Activated T-helper 1 cell treated with anti-CD3 and anti-CD28 coated beads, Interleukin-12 subunit alpha, Interleukin-12 subunit beta, Interleukin-2, Interleukin-4 antibody, amounts not matched to agents 30 ng/mL and 10 ng/mL and 1 ng/mL, durations not matched to agents 14 hours and 24 hours and 36 hours (primary cell): ENCODE results near the gene DNER. TPM values are rescaled to one million over a fixed set of nuclear protein-coding genes. Genes with fewer than 3 reads are reported as not detected.
"Not testable (repeated sequence)": the region's sequence is repeated elsewhere in the genome, so short reads cannot be mapped to it uniquely, and the experiment has no call there.

Experiments
- DNase-seq: peaks from one replicate; pipeline ENCODE4 v3.0.0; 2021; ENCODE audit warnings: low spot score
- H3K27ac Mint-ChIP-seq: one replicate; pipeline ENCODE4 v1.8.0; 2021; ENCODE audit warnings: mild to moderate bottlenecking, mixed read lengths
- H3K27me3 Mint-ChIP-seq: one replicate; pipeline ENCODE4 v1.8.0; 2022; ENCODE audit warnings: mild to moderate bottlenecking, moderate library complexity, mixed read lengths; ENCODE audit not compliant: insufficient read depth
- H3K36me3 Mint-ChIP-seq: one replicate; pipeline ENCODE4 v1.8.0; 2021; ENCODE audit warnings: low read depth, mixed read lengths
- H3K4me1 Mint-ChIP-seq: one replicate; pipeline ENCODE4 v1.8.0; 2021; ENCODE audit warnings: low read depth, mixed read lengths
- H3K4me3 Mint-ChIP-seq: one replicate; pipeline ENCODE4 v1.8.0; 2021; ENCODE audit warnings: mild to moderate bottlenecking, moderate library complexity, mixed read lengths
- H3K9me3 Mint-ChIP-seq: one replicate; pipeline ENCODE4 v1.8.0; 2021; ENCODE audit warnings: mixed read lengths
- intact Hi-C: fragments of 100-400 bp; cut with micrococcal nuclease; formaldehyde crosslinking; loops from one replicate; pipeline ENCODE4 v1.15.1; 2024
- total RNA-seq: library from RNA; stranded (reverse); gene quantifications from 2 replicates; pipeline ENCODE4 v1.2.3, GENCODE V29; 2022

Gene DNER, protein sequence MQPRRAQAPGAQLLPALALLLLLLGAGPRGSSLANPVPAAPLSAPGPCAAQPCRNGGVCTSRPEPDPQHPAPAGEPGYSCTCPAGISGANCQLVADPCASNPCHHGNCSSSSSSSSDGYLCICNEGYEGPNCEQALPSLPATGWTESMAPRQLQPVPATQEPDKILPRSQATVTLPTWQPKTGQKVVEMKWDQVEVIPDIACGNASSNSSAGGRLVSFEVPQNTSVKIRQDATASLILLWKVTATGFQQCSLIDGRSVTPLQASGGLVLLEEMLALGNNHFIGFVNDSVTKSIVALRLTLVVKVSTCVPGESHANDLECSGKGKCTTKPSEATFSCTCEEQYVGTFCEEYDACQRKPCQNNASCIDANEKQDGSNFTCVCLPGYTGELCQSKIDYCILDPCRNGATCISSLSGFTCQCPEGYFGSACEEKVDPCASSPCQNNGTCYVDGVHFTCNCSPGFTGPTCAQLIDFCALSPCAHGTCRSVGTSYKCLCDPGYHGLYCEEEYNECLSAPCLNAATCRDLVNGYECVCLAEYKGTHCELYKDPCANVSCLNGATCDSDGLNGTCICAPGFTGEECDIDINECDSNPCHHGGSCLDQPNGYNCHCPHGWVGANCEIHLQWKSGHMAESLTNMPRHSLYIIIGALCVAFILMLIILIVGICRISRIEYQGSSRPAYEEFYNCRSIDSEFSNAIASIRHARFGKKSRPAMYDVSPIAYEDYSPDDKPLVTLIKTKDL
- not detected in 2 replicates for total RNA-seq

DNA sequence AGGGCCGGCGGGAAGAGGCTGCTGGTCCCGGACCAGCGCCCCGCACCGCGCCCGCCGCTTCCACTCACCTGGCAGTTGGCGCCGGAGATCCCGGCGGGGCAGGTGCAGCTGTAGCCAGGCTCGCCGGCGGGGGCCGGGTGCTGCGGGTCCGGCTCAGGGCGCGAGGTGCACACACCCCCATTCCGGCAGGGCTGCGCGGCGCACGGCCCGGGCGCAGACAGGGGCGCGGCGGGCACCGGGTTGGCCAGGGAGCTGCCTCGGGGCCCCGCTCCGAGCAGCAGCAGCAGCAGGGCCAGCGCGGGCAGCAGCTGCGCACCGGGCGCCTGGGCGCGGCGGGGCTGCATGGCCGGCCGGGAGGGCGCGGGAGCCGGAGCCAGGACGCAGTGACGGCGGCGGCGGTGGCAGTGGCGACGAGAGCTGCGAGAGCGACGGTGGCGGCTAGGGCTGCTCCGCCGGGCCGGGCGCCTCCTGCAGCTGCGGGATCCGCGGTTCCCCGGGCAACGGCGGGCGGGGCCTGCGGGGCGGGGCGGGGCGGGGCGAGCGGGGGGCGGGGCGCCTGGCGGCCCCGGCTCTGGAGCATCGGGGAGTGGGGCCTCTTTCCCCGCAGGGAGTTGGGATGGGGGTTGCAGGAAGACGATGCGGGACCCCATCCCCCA, at the start of gene DNER:
DNER (minus strand) TSS at position 476 of the 656 bp plus-strand sequence; CDS start at position 344, 132 bp downstream.
- H3K36me3 Mint-ChIP-seq: no peaks in the 10 kb centered on the region
- no peak within 1 kb of the TSS for H3K27ac Mint-ChIP-seq
- no peaks in the 10 kb centered on the region for H3K4me1 Mint-ChIP-seq
- DNase-seq: peak; percentile 30
- intact Hi-C loops: loop anchor here (5.0 to 10.0 kb wide), 2 partner anchors 108 to 1829 kb away; no protein-coding TSS in a partner anchor
- peak within 1 kb of the TSS; percentile 45 for H3K4me3 Mint-ChIP-seq
- H3K9me3 Mint-ChIP-seq: no peaks in the 10 kb centered on the region
- peaks cover 60% of the 10 kb centered on the region for H3K27me3 Mint-ChIP-seq

DNA sequence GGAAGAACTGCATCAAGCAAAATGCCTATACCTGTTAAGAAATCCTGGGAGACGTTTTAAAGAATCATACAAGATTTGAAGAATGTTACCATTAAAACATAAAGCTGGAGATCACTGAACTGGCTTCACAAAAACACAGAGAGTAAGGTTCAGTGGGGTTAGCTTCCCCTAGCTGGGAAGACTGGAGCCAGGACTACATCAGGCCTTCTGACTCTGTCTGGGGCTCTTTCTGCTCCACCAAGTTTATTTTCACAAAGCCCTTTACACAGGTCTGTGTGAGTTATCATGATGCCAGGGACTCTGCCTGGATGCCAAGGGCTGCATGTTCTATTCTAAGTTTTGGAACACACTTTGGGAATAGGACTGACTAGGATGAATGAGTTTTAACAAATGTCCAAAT, 47.3 kb upstream of the DNER start:
- no peaks in the 10 kb centered on the region for H3K27me3 Mint-ChIP-seq

DNA sequence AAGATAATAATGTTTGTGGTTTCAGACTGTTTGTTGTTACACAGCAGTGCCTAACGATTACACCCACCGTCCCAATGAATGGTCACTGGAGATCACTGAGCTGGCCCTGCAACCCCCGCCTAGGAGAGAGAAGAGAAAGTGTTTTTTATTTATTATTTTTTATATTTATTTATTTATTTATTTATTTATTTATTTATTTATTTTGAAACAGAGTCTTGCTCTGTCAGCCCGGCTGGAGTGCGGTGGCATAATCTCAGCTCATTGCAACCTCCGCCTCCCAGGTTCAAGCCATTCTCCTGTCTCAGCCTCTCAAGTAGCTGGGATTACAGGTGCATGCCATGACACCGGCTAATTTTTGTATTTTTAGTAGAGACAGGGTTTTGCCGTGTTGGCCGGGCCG, 43.1 kb upstream of the DNER start:
- H3K9me3 Mint-ChIP-seq, H3K27ac Mint-ChIP-seq, intact Hi-C loops, H3K36me3 Mint-ChIP-seq, DNase-seq, H3K4me3 Mint-ChIP-seq, H3K4me1 Mint-ChIP-seq, H3K27me3 Mint-ChIP-seq: not testable (repeated sequence)

More for the DNA sequence above, 47.3 kb upstream of the DNER start:
- no peak for DNase-seq
- Mint-ChIP-seq H3K4me1 (no peaks in the 10 kb centered on the region), H3K36me3 (peaks cover 17% of the 10 kb centered on the region), H3K4me3 (no peak overlapping the region), H3K27ac (no peak overlapping the region), H3K9me3 (no peaks in the 10 kb centered on the region)
- intact Hi-C loops: no loop called here

DNA sequence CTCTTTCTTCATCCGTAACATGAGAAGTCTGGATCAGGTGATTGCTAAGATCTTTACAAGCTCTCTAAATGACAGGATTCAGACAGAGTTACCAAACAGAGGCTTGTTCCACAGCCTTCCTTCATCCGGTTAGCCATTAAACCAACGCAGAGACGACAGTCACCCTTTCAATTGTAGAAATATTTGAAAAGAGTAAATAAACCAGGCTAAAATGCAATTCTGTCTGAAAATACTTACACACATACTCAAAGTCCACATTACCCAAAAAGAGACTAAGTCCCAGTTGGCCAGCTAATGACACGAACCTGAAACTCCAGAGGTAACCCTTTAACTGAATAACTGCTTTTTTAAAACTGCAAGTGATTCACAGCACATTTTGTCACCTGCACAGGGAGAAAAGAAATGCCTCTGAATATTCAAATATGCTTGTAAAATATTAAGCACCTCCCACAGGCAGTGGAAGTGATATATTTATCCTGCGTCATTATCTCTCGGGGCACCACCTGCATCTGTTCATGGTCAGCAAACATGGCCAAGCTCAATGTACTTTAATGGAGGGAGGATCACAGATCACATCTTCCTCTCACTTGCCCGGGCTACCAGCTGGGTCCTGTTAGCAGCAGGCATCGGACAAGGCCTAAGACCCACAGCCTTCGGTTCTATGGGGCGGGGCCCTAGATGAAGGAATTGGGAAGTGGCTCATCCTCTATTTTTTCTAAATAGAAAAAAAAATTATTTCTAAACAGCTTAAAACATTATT, 38.8 kb upstream of the DNER start:
- DNase-seq: no peak
- H3K4me3 Mint-ChIP-seq: no peak overlapping the region
- no peaks in the 10 kb centered on the region for H3K4me1 Mint-ChIP-seq
- H3K9me3 Mint-ChIP-seq: no peaks in the 10 kb centered on the region
- intact Hi-C loops: no loop called here
- H3K27me3 Mint-ChIP-seq: no peaks in the 10 kb centered on the region
- no peaks in the 10 kb centered on the region for H3K36me3 Mint-ChIP-seq
- no peak overlapping the region for H3K27ac Mint-ChIP-seq

DNA sequence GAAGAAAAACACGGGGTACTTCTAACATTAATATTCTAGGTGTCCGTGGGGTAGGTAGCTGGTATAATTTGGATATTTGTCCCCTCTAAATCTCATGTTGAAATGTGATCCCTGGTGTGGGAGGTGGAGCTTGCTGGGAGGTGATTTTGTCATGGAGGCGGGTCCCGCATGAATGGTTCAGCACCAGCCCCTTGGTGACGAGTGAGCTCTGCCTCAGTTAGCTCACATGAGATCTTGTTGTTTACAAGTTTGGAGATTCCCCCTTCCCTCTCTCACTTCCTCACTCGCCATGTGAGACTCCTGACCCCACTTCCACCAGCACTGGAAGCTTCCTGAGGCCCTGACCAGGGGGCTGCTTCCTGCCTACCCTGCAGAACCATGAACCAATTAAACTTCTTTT, 35.4 kb upstream of the DNER start:
- no peak for DNase-seq
- H3K36me3 Mint-ChIP-seq: no peaks in the 10 kb centered on the region

DNA sequence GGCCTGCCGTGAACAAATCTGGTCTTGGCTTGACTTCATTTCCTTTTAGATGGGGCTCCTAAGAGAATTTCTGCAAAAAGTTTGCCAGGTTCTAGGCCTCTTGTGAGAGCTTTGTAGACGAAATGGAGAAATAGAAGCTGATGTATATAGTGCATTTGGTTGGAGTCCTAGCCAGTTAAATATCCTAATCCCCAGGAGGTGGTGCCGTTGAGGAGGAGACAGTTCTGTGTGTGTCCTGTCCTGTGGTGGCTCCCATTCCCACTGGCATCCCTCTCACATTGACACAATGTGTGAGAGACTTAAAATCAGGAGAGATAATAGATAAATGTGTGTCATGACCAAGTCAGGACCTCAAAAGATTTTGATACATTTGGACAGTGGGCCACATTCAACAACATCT, 34.6 kb upstream of the DNER start:
- intact Hi-C loops: no loop called here
- H3K4me3 Mint-ChIP-seq: no peak overlapping the region
- H3K4me1 Mint-ChIP-seq: no peaks in the 10 kb centered on the region
- H3K27ac Mint-ChIP-seq: no peak overlapping the region
- H3K9me3 Mint-ChIP-seq: no peaks in the 10 kb centered on the region
- H3K36me3 Mint-ChIP-seq: no peaks in the 10 kb centered on the region
- DNase-seq: no peak
- peaks cover 3% of the 10 kb centered on the region for H3K27me3 Mint-ChIP-seq

More for the DNA sequence above, 35.4 kb upstream of the DNER start:
- no peaks in the 10 kb centered on the region for H3K4me1 Mint-ChIP-seq
- no peak overlapping the region for H3K4me3 Mint-ChIP-seq
- H3K27ac Mint-ChIP-seq: no peak overlapping the region
- peaks cover 2% of the 10 kb centered on the region for H3K27me3 Mint-ChIP-seq
- no peaks in the 10 kb centered on the region for H3K9me3 Mint-ChIP-seq
- intact Hi-C loops: no loop called here

DNA sequence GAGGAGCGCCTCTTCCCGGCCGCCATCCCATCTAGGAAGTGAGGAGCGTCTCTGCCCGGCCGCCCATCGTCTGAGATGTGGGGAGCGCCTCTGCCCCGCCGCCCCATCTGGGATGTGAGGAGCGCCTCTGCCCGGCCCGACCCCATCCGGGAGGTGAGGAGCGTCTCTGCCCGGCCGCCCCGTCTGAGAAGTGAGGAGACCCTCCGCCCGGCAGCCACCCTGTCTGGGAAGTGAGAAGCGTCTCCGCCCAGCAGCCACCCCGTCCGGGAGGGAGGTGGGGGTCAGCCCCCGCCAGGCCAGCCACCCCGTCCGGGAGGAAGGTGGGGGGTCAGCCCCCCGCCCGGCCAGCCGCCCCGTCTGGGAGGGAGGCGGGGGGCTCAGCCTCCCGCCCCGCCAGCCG, 28.3 kb upstream of the DNER start:
- H3K4me1 Mint-ChIP-seq, H3K27me3 Mint-ChIP-seq, DNase-seq, H3K27ac Mint-ChIP-seq, intact Hi-C loops, H3K4me3 Mint-ChIP-seq, H3K36me3 Mint-ChIP-seq: not testable (repeated sequence)
- peaks cover 15% of the 10 kb centered on the region for H3K9me3 Mint-ChIP-seq

DNA sequence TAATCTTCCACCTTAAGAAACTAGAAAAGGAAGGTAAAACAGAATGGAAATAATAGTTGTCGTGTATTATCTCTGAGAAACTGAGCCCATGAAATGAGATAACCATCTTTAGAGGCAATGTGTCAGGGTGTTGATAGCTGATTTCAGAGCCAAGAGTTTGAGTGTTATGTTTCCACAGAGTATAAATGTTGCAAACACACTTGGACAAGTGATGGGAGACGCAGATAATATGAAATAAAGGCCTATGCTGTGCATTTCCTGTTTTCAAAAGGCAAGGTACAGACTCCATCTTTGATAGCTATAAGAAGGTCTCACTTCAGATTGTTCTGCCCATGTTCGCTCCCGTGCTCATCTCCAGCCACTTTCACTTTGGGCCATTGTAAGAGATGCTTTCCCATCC, 25.9 kb upstream of the DNER start:
- Mint-ChIP-seq H3K27me3 (peaks cover 5% of the 10 kb centered on the region), H3K27ac (no peak overlapping the region), H3K36me3 (peaks cover 2% of the 10 kb centered on the region), H3K4me1 (no peaks in the 10 kb centered on the region), H3K4me3 (no peak overlapping the region), H3K9me3 (peaks cover 26% of the 10 kb centered on the region)
- no peak for DNase-seq
- intact Hi-C loops: no loop called here

DNA sequence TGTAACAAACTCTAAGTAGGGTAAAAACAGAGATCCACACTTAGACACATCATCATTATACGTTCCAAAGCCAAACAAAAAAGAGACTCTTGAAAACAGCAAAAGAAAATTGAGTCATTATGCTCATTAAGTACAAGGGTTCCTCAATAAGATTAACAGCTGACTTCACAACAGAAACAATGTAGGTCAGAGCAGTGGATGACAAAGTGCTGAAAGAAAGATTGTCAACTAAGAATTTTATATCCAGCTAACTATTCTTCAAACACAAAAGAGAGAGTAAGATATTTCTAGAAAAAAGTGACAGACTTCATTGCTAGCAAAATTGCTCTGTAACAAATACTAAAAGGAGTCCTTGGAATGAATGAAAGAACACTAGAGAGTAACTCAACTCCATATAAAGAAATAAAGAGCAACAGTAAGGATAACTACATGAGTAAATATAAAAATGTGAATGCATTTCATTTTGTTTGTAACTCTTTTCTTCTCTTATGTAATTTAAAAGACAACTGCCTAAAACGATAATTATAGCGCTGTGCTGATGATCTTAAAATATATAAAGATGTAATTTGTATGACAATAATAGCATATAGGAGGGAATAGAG, 23.8 kb upstream of the DNER start:
- intact Hi-C loops: no loop called here
- peaks cover 12% of the 10 kb centered on the region for H3K4me1 Mint-ChIP-seq
- DNase-seq: no peak

DNA sequence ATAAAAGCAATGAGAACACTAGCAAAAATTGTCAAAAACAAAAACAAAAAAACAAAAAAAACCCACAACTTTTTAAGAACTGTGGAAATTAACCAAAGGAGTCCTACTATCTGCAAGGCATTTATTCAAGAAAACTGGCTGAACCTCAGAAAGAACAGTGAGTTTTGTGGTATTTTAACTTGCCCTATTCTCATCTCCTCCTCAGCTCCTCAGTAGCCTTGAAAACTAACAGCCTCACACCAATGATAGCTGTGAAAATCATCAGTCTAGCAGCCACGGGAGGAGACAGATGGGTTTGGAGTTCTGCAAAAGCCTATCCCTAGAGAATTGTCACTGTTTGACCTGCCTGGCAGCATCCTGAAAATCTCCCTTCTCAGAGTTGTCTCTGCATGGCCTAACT, 20.1 kb upstream of the DNER start:
- intact Hi-C loops: no loop called here
- Mint-ChIP-seq H3K36me3 (peaks cover 2% of the 10 kb centered on the region), H3K4me3 (no peak overlapping the region), H3K27me3 (peaks cover 2% of the 10 kb centered on the region), H3K9me3 (peaks cover 26% of the 10 kb centered on the region), H3K27ac (no peak overlapping the region), H3K4me1 (peaks cover 15% of the 10 kb centered on the region)
- DNase-seq: no peak

More for the DNA sequence above, 23.8 kb upstream of the DNER start:
- peaks cover 26% of the 10 kb centered on the region for H3K9me3 Mint-ChIP-seq
- H3K27me3 Mint-ChIP-seq: peaks cover 2% of the 10 kb centered on the region
- H3K27ac Mint-ChIP-seq: no peak overlapping the region
- H3K4me3 Mint-ChIP-seq: no peak overlapping the region
- peaks cover 2% of the 10 kb centered on the region for H3K36me3 Mint-ChIP-seq

DNA sequence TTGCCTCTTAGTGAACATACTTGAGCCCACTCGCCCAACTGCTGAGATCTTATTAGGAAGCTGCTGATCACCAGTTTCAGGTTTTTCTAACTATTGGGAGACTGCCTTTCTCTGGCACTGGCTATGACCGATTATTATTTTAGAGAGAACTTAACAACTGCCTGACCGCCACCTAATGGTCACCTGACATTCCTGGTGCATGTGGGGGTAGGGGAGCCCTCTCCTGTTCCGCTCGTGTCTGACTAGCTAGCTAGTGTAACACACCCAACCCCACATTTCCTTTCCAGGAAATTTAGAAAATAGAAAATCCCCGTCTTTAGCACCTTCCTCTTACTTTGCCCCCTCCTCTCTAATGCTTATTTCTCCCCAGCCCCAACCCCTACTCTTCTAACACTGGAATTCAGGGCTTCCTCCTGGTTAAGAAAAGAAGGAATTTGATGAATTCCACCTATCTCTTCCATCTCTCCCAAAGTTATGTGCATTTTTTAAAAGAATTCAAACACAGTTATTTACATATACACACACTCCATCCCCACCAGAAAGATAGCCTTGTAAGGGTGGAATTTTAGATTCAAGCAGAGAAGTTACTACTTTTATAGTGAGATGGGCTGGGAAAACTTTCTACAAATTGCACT, 19.4 kb upstream of the DNER start:
- peaks cover 21% of the 10 kb centered on the region for H3K9me3 Mint-ChIP-seq
- H3K27ac Mint-ChIP-seq: no peak overlapping the region
- H3K4me3 Mint-ChIP-seq: no peak overlapping the region
- DNase-seq: no peak
- H3K4me1 Mint-ChIP-seq: peaks cover 15% of the 10 kb centered on the region
- H3K36me3 Mint-ChIP-seq: peaks cover 2% of the 10 kb centered on the region
- H3K27me3 Mint-ChIP-seq: peaks cover 2% of the 10 kb centered on the region
- intact Hi-C loops: no loop called here

DNA sequence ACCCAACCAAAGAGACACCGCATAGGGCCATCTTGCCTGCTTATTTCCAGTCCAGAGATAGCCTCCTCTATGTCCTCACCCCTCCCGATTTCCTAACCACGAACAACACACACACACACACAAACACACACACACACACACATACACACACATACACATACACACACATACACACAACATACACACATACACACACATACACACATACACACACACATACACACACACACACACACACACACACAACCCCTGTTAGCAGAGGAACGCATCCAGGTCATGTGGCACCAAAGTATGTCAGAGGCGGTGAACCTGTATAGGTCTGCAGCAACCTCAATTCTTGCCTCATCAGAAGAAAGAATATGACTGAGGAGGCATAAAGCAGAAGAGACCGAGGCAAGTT, 18.5 kb upstream of the DNER start:
- no peaks in the 10 kb centered on the region for H3K27me3 Mint-ChIP-seq
- peaks cover 2% of the 10 kb centered on the region for H3K36me3 Mint-ChIP-seq
- peaks cover 12% of the 10 kb centered on the region for H3K9me3 Mint-ChIP-seq
- no peak overlapping the region for H3K4me3 Mint-ChIP-seq
- H3K4me1 Mint-ChIP-seq: peaks cover 15% of the 10 kb centered on the region
- DNase-seq: no peak
- H3K27ac Mint-ChIP-seq: no peak overlapping the region
- intact Hi-C loops: no loop called here
